GM12878 (cell line): Measurements from ENCODE around the gene MRM3. TPM values are rescaled to one million over a fixed set of nuclear protein-coding genes. Genes with fewer than 3 reads are reported as not detected.
"Not testable (repeated sequence)": the region's sequence is repeated elsewhere in the genome, so short reads cannot be mapped to it uniquely, and the experiment has no call there.

Source experiments
- ATAC-seq: fragments of 200-7000 bp; cut with Tn5 transposase; 3 replicates; pipeline ENCODE4 v1.9.1; 2020; ENCODE audit warnings: mild to moderate bottlenecking, moderate library complexity
- BruUV-seq: library from RNA; stranded (reverse); fragments of 400-500 nt; replicated peaks from 2 replicates; lab custom pipeline; 2021; lab: Mats Ljungman, UMichigan
- CTCF ChIA-PET: fragments of 300-600 bp; sonication (Branson Sonifier 250); formaldehyde crosslinking; extraction: SDS; loops from one replicate; lab custom pipeline; 2021; ENCODE audit warnings: inconsistent platforms; lab: Yijun Ruan, JAX
- POLR2A ChIA-PET: fragments of 350-600 bp; formaldehyde crosslinking; extraction: SDS; loops from one replicate; lab custom pipeline; 2021; ENCODE audit warnings: inconsistent platforms; lab: Charles Lee
- RAD21 ChIA-PET: fragments of 300-600 bp; sonication (Branson Sonifier 250); formaldehyde crosslinking; loops from one replicate; lab custom pipeline; 2023; ENCODE audit warnings: antibody characterized with exemption; ENCODE audit not compliant: unreplicated experiment; lab: Charles Lee
- SMC1A ChIA-PET: fragments of 300-600 bp; sonication (Branson Sonifier 250); formaldehyde crosslinking; loops from one replicate; lab custom pipeline; 2023; ENCODE audit not compliant: unreplicated experiment, uncharacterized antibody; lab: Charles Lee
- DNase-seq: peaks from one replicate; pipeline ENCODE4 v3.0.0-alpha.2; 2011; ENCODE audit warnings: low read depth, low spot score
- FAIRE-seq: peaks from 3 replicates; lab custom pipeline; 2011; peaks lifted over from hg19 to GRCh38; lab: Jason Lieb, UNC
- H2AFZ ChIP-seq: 2 replicates; pipeline ENCODE4 v1.6.0; 2011; ENCODE audit warnings: low read depth, low read length, control low read depth; ENCODE audit not compliant: control insufficient read depth
- H3K27ac ChIP-seq: 2 replicates; pipeline ENCODE4 v1.5.1; 2011; ENCODE audit warnings: control low read depth; ENCODE audit not compliant: control insufficient read depth, insufficient read depth
- H3K27me3 ChIP-seq, 2 experiments: replicated peaks in 1 of 2; 2 replicates each; pipeline versions ENCODE4 v1.6.0 to v1.6.1; 2011; ENCODE audit warnings: low read length in 1 of 2; ENCODE audit not compliant: control insufficient read depth in 2 of 2, insufficient read depth in 2 of 2
- H3K36me3 ChIP-seq, 2 experiments: 2 replicates each; pipeline ENCODE4 v1.5.1; 2011; ENCODE audit warnings: low read length in 1 of 2; ENCODE audit not compliant: control insufficient read depth in 2 of 2, insufficient read depth in 2 of 2
- H3K4me1 ChIP-seq: 2 replicates; pipeline ENCODE4 v1.6.1; 2011; ENCODE audit warnings: mild to moderate bottlenecking, low read length, moderate library complexity, mixed read lengths; ENCODE audit not compliant: control insufficient read depth, insufficient read depth
- H3K4me2 ChIP-seq: 2 replicates; pipeline ENCODE4 v1.6.0; 2011; ENCODE audit warnings: control low read depth; ENCODE audit not compliant: control insufficient read depth, insufficient read depth
- H3K4me3 ChIP-seq: fragments of 200-600 bp; sonication (generic); 2 replicates; pipeline ENCODE4 v1.5.1; 2016
- H3K79me2 ChIP-seq: 2 replicates; pipeline ENCODE4 v1.6.0; 2011; ENCODE audit warnings: low read length; ENCODE audit not compliant: control insufficient read depth, insufficient read depth
- H3K9ac ChIP-seq: 2 replicates; pipeline ENCODE4 v1.8.0; 2011; ENCODE audit warnings: low read length, control low read depth, mixed read lengths; ENCODE audit not compliant: control insufficient read depth, insufficient read depth
- H3K9me3 ChIP-seq: replicated peaks from 3 replicates; pipeline ENCODE4 v1.5.1; 2011; ENCODE audit warnings: mild to moderate bottlenecking, low read length; ENCODE audit not compliant: control insufficient read depth, insufficient read depth
- H4K20me1 ChIP-seq: 2 replicates; pipeline ENCODE4 v1.6.0; 2011; ENCODE audit not compliant: control insufficient read depth, insufficient read depth
- BCL11A ChIP-seq: IDR thresholded peaks from 2 replicates; pipeline ENCODE4 v1.6.1; 2011; ENCODE audit warnings: low read depth, low read length
- BHLHE40 ChIP-seq, 2 experiments: fragments of 450-650 bp in 1 of 2; IDR thresholded peaks; 2 replicates each; pipeline ENCODE4 v1.6.1; 2011 to 2017; ENCODE audit warnings: low read depth in 2 of 2, borderline replicate concordance in 1 of 2, improper control_type of control experiment in 1 of 2, low read length in 1 of 2, mild to moderate bottlenecking in 1 of 2
- CREB1 ChIP-seq: IDR thresholded peaks from 2 replicates; pipeline ENCODE4 v1.6.1; 2012; ENCODE audit warnings: low read depth, mild to moderate bottlenecking, inconsistent platforms
- E2F8 ChIP-seq: fragments of 450-650 bp; IDR thresholded peaks from 2 replicates; pipeline ENCODE4 v1.6.1; 2018; ENCODE audit warnings: mild to moderate bottlenecking, low read depth, moderate library complexity; ENCODE audit not compliant: partially characterized antibody
- HDAC6 ChIP-seq: fragments of 200-600 bp; sonication (generic); IDR thresholded peaks from one replicate; pipeline ENCODE4 v1.8.0; 2017; ENCODE audit warnings: antibody characterized with exemption; ENCODE audit not compliant: unreplicated experiment
- MAX ChIP-seq: IDR thresholded peaks from 2 replicates; pipeline ENCODE4 v1.6.1; 2012; ENCODE audit warnings: low read depth, low read length, improper control_type of control experiment
- MYC ChIP-seq: IDR thresholded peaks from 2 replicates; pipeline ENCODE4 v1.6.1; 2011; ENCODE audit warnings: mild to moderate bottlenecking, low read length, moderate library complexity, inconsistent platforms; ENCODE audit not compliant: insufficient read depth, insufficient replicate concordance, insufficient read length, severe bottlenecking
- NBN ChIP-seq: fragments of 450-650 bp; IDR thresholded peaks from 2 replicates; pipeline ENCODE4 v1.6.1; 2016
- NR2C2 ChIP-seq: IDR thresholded peaks from 2 replicates; pipeline ENCODE4 v1.6.1; 2011; ENCODE audit warnings: borderline replicate concordance, low read depth; ENCODE audit not compliant: control insufficient read depth, insufficient read length
- PKNOX1 ChIP-seq: fragments of 450-650 bp; IDR thresholded peaks from 2 replicates; pipeline ENCODE4 v1.6.1; 2016; ENCODE audit warnings: mild to moderate bottlenecking
- SIX5 ChIP-seq: IDR thresholded peaks from 2 replicates; pipeline ENCODE4 v1.6.1; 2011; ENCODE audit warnings: mild to moderate bottlenecking, low read depth, low read length, moderate library complexity; ENCODE audit not compliant: severe bottlenecking
- ZSCAN29 ChIP-seq: fragments of 450-650 bp; IDR thresholded peaks from 2 replicates; pipeline ENCODE4 v1.6.1; 2017; ENCODE audit warnings: mild to moderate bottlenecking, moderate library complexity
- WGBS: methylation state at CpG from one replicate; pipeline ENCODE4 v1.1.6; 2016; ENCODE audit warnings: low lambda C conversion rate; ENCODE audit not compliant: insufficient replicate concordance, insufficient coverage; ENCODE audit errors: missing lambda C conversion rate; 5-methylcytosine and 5-hydroxymethylcytosine counted together
- in situ Hi-C: fragments of 300-500 bp; cut with MboI; formaldehyde crosslinking; loops from 9 replicates; pipeline ENCODE4 v1.14.3; 2018; ENCODE audit warnings: mixed read lengths
- intact Hi-C: fragments of 100-400 bp; cut with micrococcal nuclease; formaldehyde crosslinking; loops from one replicate; pipeline ENCODE4 v1.14.2; 2022; ENCODE audit not compliant: unreplicated experiment
- polyA plus RNA-seq, 11 experiments: library from polyadenylated mRNA; depleted of rRNA in 4 of 11; unstranded in 6 of 11; stranded (reverse) in 5 of 11; fragments of >200 nt; fragmentation: Nextera tagmentation in 4 of 11; fragmentation: Illumina TruSeq in 1 of 11; extraction: Ambion mirVana in 4 of 11; extraction: Trizol in 1 of 11; gene quantifications; 1 replicate in 1 of 11; 2 replicates in 10 of 11; pipeline versions ENCODE4 v1.2.1 to v1.2.3, GENCODE V29; 2011 to 2016; ENCODE audit warnings: inconsistent platforms in 2 of 11, missing spikeins in 2 of 11, low read depth in 1 of 11
- total RNA-seq, 4 experiments: library from RNA; depleted of rRNA in 3 of 4; stranded (reverse); fragments of >200 nt in 3 of 4; fragmentation: Illumina TruSeq in 1 of 4; extraction: Trizol in 1 of 4; gene quantifications; 2 replicates each; pipeline versions ENCODE4 v1.2.1 to v1.2.3, GENCODE V29; 2013 to 2021

Gene MRM3
- total and polyA plus RNA-seq, 10 of the 15 experiments (the other 5 are each of a cell fraction or from before 2014, with no cell fraction given), result 2.3 to 48.9 (median 26.6) TPM

GRCh38 chr17:826778-827177 lies 44.6 kb downstream of the MRM3 start (continued):
- TF ChIP-seq SIX5 (no peak), NBN (no peak), HDAC6 (no peak), MAX (no peak), PKNOX1 (no peak)

GRCh38 chr17:828761-829160 lies 46.6 kb downstream of the MRM3 start:
- FAIRE-seq, result no peak
- no peaks in the 10 kb centered on the region for H4K20me1 ChIP-seq
- no TSS peak for BruUV-seq

GRCh38 chr17:829614-830013 lies 47.5 kb downstream of the MRM3 start:
- H3K4me3 ChIP-seq, BruUV-seq, FAIRE-seq, in situ Hi-C loops, H2AFZ ChIP-seq, H3K27ac ChIP-seq, H3K27me3 ChIP-seq, H3K36me3 ChIP-seq, H3K4me1 ChIP-seq, H3K4me2 ChIP-seq, H3K79me2 ChIP-seq, RAD21 ChIA-PET, CTCF ChIA-PET, intact Hi-C loops, ATAC-seq, H4K20me1 ChIP-seq, DNase-seq, POLR2A ChIA-PET, SMC1A ChIA-PET, H3K9me3 ChIP-seq, H3K9ac ChIP-seq: not testable (repeated sequence)
- 54% methylated on average over 3 of the region's 3 CpGs for WGBS

More at GRCh38 chr17:828761-829160, 46.6 kb downstream of the MRM3 start:
- H3K36me3 ChIP-seq, result no peaks in the 10 kb centered on the region
- no peaks in the 10 kb centered on the region for H3K27me3 ChIP-seq
- TF ChIP-seq E2F8 (no peak), BCL11A (no peak), CREB1 (no peak), NR2C2 (no peak), MYC (no peak), BHLHE40 (IDR thresholded peaks at IDR 0.05; ENCODE audit: borderline replicate concordance in 1 of 2, low read depth in 2 of 2, low read length in 1 of 2) (no peak), ZSCAN29 (no peak)
- DNase-seq (no peak), ATAC-seq (no peak)
- H3K4me1 ChIP-seq, result no peaks in the 10 kb centered on the region; the same call in 1 of the 2 replicates
- H3K27ac ChIP-seq, result no peak overlapping the region
- no peak overlapping the region for H3K4me3 ChIP-seq
- intact Hi-C loops, result no loop called here
- H3K9ac ChIP-seq, result no peak overlapping the region
- H3K79me2 ChIP-seq, result no peaks in the 10 kb centered on the region
- ChIA-PET CTCF (no interaction called here), POLR2A (no interaction called here), SMC1A (no interaction called here), RAD21 (no interaction called here)
- H2AFZ ChIP-seq, result no peak overlapping the region
- no peaks in the 10 kb centered on the region; the same call in 2 of the 3 replicates for H3K9me3 ChIP-seq
- in situ Hi-C loops, result no loop called here
- 39% methylated on average over 5 of the region's 5 CpGs for WGBS
- no peak overlapping the region for H3K4me2 ChIP-seq
